Measurements from ENCODE around the gene PA2G4. TPM values are rescaled to one million over a fixed set of nuclear protein-coding genes. Genes with fewer than 3 reads are reported as not detected.

The PA2G4 gene
- polyA plus RNA-seq, 4 donors: 148 to 165 (median 156) TPM

GRCh38 chr12:56121204-56121870 is 17.0 kb downstream of the PA2G4 start:
- DNase-seq (ENCODE audit: low read depth in 4 of 4, low spot score in 2 of 4): no peak

GRCh38 chr12:56122637-56123036 is 18.3 kb downstream of the PA2G4 start:
- DNase-seq (ENCODE audit: low read depth in 4 of 4, low spot score in 2 of 4): no peak

- no peak for DNase-seq (ENCODE audit: low read depth in 4 of 4, low spot score in 2 of 4)
Measured at GRCh38 chr12:56124133-56124532, 19.8 kb downstream of the PA2G4 start.

DNA sequence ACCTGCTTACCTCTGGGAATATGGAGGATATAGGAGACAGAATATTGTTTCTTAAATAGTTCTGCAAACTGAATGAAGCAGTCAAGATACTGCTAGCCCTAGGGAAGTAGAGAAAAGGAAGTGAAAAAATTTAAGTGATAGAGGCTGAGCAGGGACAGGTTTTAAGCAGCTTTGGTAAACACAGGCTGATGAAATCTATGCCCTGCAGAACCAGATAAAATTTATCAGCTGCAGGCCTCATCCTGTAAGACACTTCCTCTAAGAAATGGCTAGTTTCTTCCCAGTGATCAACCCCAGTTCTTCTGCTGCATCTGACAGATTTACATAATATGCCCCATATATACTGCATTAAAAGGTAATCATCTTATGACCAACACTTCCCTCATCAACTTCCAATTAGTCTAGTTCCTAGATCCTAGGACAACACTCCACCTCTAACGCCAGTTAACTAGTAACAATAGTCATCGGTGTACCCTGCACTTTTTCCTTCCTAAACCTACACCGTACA is 22.4 kb downstream of the PA2G4 start:
- no peak for DNase-seq (ENCODE audit: low read depth in 4 of 4, low spot score in 2 of 4)

- no peak for DNase-seq (ENCODE audit: low read depth in 4 of 4, low spot score in 2 of 4)
Measured at GRCh38 chr12:56127485-56127887, 23.1 kb downstream of the PA2G4 start.

GRCh38 chr12:56127888-56128669 is 23.7 kb downstream of the PA2G4 start, which contains the start of gene ESYT1:
TSS of gene ESYT1 (plus strand) at chr12:56128267. CDS start at chr12:56128320, 53 bp downstream.
- peak; percentile 95 to 100 (median 98) for DNase-seq (ENCODE audit: low read depth in 4 of 4, low spot score in 2 of 4)

- peak in 1 of 4 donors; percentile 25 for DNase-seq (ENCODE audit: low read depth in 4 of 4, low spot score in 2 of 4)
Measured at GRCh38 chr12:56128670-56129205, 24.4 kb downstream of the PA2G4 start.

GRCh38 chr12:56129206-56129941 is 25.0 kb downstream of the PA2G4 start:
- peak in 1 of 4 donors; percentile 7 for DNase-seq (ENCODE audit: low read depth in 4 of 4, low spot score in 2 of 4)

DNA sequence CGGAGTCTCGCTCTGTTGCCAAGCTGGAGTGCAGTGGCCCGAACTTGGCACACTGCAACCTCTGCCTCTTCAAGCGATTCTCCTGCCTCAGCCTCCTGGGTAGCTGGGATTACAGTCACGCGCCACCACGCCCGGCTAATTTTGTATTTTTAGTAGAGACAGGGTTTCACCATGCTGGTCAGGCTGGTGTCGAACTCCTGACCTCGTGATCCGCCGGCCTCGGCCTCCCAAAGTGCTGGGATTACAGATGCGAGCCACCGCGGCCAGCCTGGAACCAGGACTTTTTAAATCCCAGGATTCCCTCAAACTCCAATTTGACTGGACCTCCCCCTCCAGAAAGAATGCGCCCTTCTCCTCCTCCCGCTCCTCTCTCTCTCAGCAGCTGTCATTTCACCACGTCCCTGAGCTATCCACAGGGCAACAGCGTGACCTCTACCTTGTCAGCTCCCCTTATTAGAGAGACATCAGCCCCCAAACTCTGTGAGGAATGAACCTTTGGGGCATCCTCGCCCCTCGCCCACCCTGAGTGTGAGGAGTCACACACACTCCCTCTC is 25.7 kb downstream of the PA2G4 start:
- no peak for DNase-seq (ENCODE audit: low read depth in 4 of 4, low spot score in 2 of 4)

DNA sequence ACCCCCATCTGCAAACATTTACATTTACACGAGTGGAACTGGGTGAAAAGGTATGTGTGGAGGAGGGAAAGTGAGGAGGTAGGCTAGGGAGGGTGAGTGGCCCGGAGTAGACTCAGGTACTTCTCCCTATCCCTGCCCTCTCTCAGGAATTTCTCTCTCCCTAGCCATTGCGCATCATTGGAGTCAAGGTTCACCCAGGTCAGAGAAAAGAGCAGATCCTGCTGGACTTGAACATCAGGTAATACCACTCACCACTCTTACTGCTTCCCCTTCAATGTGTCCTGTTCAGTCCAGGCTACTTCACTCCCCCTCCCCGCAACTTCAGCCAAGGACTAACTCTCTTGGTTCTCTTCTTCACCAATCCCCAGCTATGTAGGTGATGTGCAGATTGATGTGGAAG is 26.5 kb downstream of the PA2G4 start:
- no peak for DNase-seq (ENCODE audit: low read depth in 4 of 4, low spot score in 2 of 4)

- DNase-seq (ENCODE audit: low read depth in 4 of 4, low spot score in 2 of 4): no peak
Measured at GRCh38 chr12:56134897-56135296, 30.5 kb downstream of the PA2G4 start.

- DNase-seq (ENCODE audit: low read depth in 4 of 4, low spot score in 2 of 4): no peak
Measured at GRCh38 chr12:56137853-56138571, 33.7 kb downstream of the PA2G4 start.

DNA sequence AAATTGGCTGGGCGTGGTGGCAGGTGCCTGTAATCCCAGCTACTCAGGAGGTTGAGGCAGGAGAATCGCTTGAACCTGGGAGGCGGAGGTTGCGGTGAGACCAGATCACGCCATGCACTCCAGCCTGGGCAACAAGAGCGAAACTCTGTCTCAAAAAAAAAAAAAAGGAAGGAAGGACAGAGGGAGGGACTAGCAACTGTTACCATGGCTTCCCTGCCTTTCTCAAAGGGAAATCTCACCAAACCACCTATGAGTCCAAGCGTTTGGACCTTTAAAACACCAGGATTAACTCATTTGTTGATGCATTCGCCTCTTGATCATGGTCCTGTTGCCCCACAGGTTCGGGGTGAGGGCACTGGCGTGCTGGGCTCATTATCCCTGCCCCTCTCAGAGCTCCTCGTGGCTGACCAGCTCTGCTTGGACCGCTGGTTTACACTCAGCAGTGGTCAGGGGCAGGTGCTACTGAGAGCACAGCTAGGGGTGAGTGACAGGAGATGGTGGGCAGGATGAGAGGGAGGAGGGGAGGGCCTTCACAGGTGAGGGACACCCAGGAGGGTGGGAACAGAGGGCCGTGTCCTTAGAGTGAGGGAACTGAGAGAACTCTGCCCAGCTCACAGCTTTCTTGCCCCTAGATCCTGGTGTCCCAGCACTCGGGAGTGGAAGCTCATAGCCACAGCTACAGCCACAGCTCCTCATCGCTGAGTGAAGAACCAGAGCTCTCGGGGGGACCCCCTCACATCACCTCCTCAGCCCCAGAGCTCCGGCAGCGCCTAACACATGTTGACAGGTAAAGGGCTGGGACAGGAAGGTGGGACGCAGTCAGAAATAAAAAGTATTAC is 37.8 kb downstream of the PA2G4 start:
- DNase-seq (ENCODE audit: low read depth in 4 of 4, low spot score in 2 of 4): no peak

DNA sequence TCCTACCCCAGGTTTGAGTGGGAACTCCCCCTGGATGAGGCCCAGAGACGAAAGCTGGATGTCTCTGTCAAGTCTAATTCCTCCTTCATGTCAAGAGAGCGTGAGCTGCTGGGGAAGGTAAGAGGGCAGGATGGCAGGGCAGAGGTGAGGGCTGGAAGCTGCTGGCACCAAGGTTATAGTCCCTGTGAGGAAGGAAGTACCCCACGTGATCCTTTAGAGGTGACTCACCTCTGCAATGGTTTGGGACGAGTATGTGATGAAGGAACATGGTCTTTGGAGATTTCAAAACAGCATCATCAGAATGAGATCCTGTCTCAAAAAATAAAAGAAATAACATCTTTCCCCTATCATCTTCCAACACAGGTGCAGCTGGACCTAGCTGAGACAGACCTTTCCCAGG is 38.9 kb downstream of the PA2G4 start:
- no peak for DNase-seq (ENCODE audit: low read depth in 4 of 4, low spot score in 2 of 4)

DNA sequence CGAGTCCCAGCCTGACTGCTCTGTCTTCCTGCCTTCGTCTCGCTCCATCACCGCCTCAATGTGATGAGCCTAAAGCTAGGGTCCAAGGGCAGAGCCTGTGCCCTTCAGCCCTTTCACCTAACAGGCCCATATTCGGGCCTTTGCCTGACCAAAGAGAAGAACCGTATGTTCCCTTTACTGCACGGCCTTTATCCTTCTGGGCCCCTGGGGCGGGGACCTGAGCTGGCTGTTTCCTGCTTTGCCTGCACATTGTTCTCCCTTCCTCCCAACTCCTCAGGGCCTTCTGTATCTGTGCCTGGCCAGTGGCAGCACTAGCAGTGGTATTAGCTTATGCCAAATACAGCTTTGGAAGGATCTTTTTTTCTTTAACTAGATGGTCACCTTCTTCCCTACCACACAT is 39.5 kb downstream of the PA2G4 start:
- no peak for DNase-seq (ENCODE audit: low read depth in 4 of 4, low spot score in 2 of 4)

DNA sequence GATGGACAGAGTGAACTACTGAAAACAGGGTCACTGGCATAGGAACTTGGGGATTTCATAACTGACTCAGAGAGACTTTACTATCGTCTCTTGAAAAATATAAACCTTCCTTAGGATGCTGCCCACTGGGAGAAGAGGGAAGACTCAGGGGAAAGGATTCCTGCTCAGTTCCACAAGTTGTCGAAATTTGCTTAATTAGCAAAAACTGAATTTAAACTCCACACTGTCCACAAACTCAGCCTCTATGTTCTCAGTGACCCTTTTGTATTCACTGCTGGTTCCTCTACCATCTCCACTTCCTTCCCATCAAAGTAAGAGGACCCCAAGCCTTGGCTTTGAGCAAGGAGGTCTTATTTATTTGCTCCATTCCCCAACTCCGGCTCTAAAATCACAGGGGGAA is 40.9 kb downstream of the PA2G4 start:
- DNase-seq (ENCODE audit: low read depth in 4 of 4, low spot score in 2 of 4): no peak

DNA sequence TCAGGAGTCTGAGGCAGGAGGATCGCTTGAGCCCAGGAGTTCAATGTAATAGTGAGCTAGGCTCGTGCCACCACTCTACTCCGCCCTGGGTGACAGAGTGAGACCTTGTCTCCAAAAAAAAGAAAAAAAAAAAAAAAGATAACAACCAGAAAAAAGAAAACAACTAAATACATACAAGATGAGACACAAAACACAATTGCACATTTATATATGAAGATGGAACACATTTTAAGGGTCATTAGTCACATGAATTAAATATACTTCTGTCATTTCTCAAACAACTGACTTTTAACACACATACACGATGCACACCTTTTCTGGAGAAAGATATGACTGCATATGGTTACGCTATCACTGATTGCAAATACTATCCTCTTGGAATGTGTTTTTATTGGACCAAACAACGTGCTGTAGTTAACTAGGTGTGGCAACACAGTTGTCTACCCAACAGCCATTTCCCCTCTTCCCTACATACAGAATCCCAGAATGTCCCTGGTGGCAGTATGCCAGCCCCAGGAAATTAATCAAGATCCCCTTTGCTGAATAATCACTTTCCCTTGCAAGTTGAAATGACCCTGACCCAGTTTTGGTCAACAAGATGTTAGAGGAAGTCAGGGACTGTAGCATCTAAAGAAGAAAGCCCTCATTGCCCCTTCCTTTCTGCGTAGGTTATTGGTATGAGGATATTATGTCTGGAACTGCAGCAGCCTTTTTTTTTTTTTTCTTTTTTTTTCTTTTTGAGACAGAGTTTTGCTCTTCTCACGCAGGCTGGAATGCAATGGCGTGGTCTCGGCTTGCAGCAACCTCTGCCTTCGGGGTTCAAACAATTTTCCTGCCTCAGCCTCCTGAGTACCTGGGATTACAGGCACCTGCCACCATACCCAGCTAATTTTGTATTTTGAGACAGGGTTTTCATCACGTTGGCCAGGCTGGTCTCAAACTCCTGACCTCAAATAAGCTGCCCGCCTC is 42.4 kb downstream of the PA2G4 start:
- DNase-seq (ENCODE audit: low read depth in 4 of 4, low spot score in 2 of 4): no peak

DNA sequence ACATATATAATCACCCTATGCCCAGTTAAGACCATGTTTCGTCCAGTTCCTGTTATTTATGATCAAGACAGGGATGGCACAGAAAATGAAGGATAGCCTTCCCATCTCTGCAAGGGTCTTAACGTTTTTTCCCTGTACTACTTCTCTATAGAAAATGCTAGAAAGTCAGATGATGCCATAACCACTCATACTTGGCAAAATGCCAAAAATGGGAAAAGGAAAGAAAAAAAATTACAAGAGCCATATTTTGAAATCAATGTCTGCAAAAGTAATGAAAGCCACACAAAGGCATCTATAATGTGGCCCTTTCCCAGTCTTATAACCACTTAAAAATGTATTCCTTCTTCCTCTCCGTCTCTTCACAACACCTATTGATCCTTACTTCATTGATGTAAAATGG is 46.2 kb downstream of the PA2G4 start:
- DNase-seq (ENCODE audit: low read depth in 4 of 4, low spot score in 2 of 4): no peak

Measured in left renal cortex interstitium (tissue), 4 donors.